PC-9 (cell line): Measurements from ENCODE around the gene INTS11. TPM values are rescaled to one million over a fixed set of nuclear protein-coding genes. Genes with fewer than 3 reads are reported as not detected.
A peak's percentile ranks its signal among the peaks of the same experiment; 100 is the strongest.

Experiments
- BruUV-seq: library from RNA; stranded (reverse); fragments of 400-500 nt; replicated peaks from 2 replicates; lab custom pipeline; 2021; lab: Mats Ljungman, UMichigan
- CTCF ChIA-PET: fragments of 300-600 bp; sonication (Branson Sonifier 250); formaldehyde crosslinking; loops from one replicate; lab custom pipeline; 2022; ENCODE audit warnings: antibody characterized with exemption; lab: Charles Lee
- POLR2A ChIA-PET: fragments of 300-600 bp; sonication (Branson Sonifier 250); formaldehyde crosslinking; loops from one replicate; lab custom pipeline; 2022; ENCODE audit warnings: antibody characterized with exemption; ENCODE audit not compliant: unreplicated experiment; lab: Charles Lee
- DNase-seq, 2 experiments: peaks; one replicate each; pipeline versions ENCODE4 v3.0.0 to v3.0.0-alpha.2; 2015 to 2022; ENCODE audit warnings: mixed read lengths in 1 of 2
- H2AFZ ChIP-seq: fragments of 200-600 bp; sonication (generic); 2 replicates; pipeline ENCODE4 v1.8.1; 2017; ENCODE audit warnings: antibody characterized with exemption
- H3F3A ChIP-seq: fragments of 200-600 bp; sonication (generic); 2 replicates; pipeline ENCODE4 v1.8.1; 2017; ENCODE audit warnings: antibody characterized with exemption, mild to moderate bottlenecking, low read depth; ENCODE audit not compliant: insufficient read depth
- H3K27ac ChIP-seq: fragments of 200-600 bp; sonication (generic); 2 replicates; pipeline ENCODE4 v1.6.1; 2016; ENCODE audit warnings: mixed run types
- H3K27me3 ChIP-seq: fragments of 200-600 bp; sonication (generic); 2 replicates; pipeline ENCODE4 v1.6.1; 2016; ENCODE audit warnings: low read depth, mixed run types; ENCODE audit not compliant: insufficient read depth
- H3K36me3 ChIP-seq: fragments of 200-600 bp; sonication (generic); 2 replicates; pipeline ENCODE4 v1.6.1; 2016; ENCODE audit warnings: low read depth, mixed run types
- H3K4me1 ChIP-seq: fragments of 200-600 bp; sonication (generic); replicated peaks from 2 replicates; pipeline ENCODE4 v1.6.1; 2016; ENCODE audit warnings: mixed run types; ENCODE audit not compliant: insufficient read depth
- H3K4me2 ChIP-seq: fragments of 200-600 bp; sonication (generic); 2 replicates; pipeline ENCODE4 v1.6.1; 2017; ENCODE audit warnings: mixed run types
- H3K4me3 ChIP-seq: fragments of 200-600 bp; sonication (generic); 2 replicates; pipeline ENCODE4 v1.6.1; 2016; ENCODE audit warnings: mixed run types
- H3K79me2 ChIP-seq: fragments of 200-600 bp; sonication (generic); 2 replicates; pipeline ENCODE4 v1.6.1; 2017; ENCODE audit warnings: low read depth, mixed run types
- H3K9me2 ChIP-seq: fragments of 200-600 bp; sonication (generic); 2 replicates; pipeline ENCODE4 v1.8.1; 2017; ENCODE audit warnings: mild to moderate bottlenecking; ENCODE audit not compliant: insufficient read depth
- H3K9me3 ChIP-seq: fragments of 200-600 bp; sonication (generic); 2 replicates; pipeline ENCODE4 v1.8.1; 2016; ENCODE audit warnings: low read depth; ENCODE audit not compliant: insufficient read depth
- H4K20me1 ChIP-seq: fragments of 200-600 bp; sonication (generic); 2 replicates; pipeline ENCODE4 v1.8.1; 2017; ENCODE audit not compliant: insufficient read depth
- EZH2 ChIP-seq: fragments of 200-600 bp; sonication (generic); IDR thresholded peaks from 2 replicates; pipeline ENCODE4 v1.8.0; 2017; ENCODE audit warnings: antibody characterized with exemption, low read depth
- intact Hi-C: fragments of 100-400 bp; cut with micrococcal nuclease; formaldehyde crosslinking; loops from one replicate; pipeline ENCODE4 v1.10.0; 2022; ENCODE audit not compliant: unreplicated experiment
- total RNA-seq: library from RNA; stranded (reverse); gene quantifications from 2 replicates; pipeline ENCODE4 v1.2.3, GENCODE V29; 2021
- TF ChIP-seq, protein P1 (sequence below): fragments of 200-600 bp; sonication (generic); conservative IDR thresholded peaks from 2 replicates; pipeline ENCODE4 v1.6.1; 2017; ENCODE audit warnings: mixed run types, antibody characterized with exemption, mild to moderate bottlenecking, moderate library complexity

Gene INTS11
- total RNA-seq, 1 experiment from 2014 or later: 130 TPM

DNA sequence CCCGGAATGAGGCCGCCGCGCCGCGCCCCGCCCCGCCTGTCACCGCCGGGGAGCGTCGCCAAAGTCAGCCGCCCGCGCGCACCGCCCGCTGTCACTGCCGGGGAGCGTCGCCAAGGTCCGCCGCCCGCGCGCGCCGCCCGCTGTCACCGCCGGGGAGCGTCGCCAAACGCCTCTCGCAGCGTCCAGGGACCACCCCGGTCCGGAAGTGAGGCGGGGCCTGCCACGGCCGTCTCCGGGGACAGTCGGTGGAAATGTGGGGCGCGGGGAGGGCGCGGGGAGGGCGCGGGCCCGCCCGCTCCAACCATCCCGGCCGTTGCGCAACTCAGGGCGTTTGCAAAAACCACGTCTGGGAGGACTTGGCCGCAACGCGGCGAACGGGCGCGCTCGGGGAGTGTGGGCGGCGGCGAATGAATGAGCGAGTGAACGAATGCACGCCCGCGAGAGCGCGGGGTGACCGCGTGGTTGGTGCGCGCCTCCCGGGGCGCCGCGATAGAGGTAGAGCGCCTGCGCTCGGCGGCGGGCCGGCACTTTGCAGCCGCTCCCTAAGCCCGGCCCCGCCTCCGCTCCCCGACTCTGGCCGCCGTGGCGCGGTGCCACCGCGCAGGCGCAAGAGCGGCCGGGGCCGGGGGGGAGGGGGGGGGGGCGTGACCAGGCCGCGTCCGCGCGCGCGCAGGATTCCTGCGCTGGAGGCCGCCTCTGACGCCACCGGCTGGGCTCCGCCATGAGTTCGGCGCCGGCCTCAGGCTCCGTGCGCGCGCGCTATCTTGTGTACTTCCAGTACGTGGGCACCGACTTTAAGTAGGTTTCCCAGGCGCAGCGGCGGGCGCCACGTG, 16.3 kb downstream of the INTS11 start, which contains the start of the genes ACAP3 and PUSL1:
TSS of gene ACAP3 (minus strand) at position 8 of the 833 bp plus-strand sequence. CDS start 115 bp downstream, outside the sequence.
TSS of gene PUSL1 (plus strand) at position 675 of the 833 bp plus-strand sequence. CDS start at position 722, 47 bp downstream.
- peaks cover 26% of the 10 kb centered on the region for H4K20me1 ChIP-seq
- CTCF ChIA-PET: no interaction called here
- H3F3A ChIP-seq: peaks cover 31% of the 10 kb centered on the region; the same call in 1 of the 2 replicates
- peaks cover 36% of the 10 kb centered on the region for H3K4me1 ChIP-seq
- peak; percentile 72 to 89 for DNase-seq
- H3K36me3 ChIP-seq: no peaks in the 10 kb centered on the region
- no TSS peak for BruUV-seq
- H2AFZ ChIP-seq: peak within 1 kb of the TSS; percentile 89
- POLR2A ChIA-PET: no interaction called here
- H3K9me2 ChIP-seq: no peaks in the 10 kb centered on the region
- peak within 1 kb of the TSS; percentile 98 for H3K4me2 ChIP-seq
- TF ChIP-seq, protein P1, sequence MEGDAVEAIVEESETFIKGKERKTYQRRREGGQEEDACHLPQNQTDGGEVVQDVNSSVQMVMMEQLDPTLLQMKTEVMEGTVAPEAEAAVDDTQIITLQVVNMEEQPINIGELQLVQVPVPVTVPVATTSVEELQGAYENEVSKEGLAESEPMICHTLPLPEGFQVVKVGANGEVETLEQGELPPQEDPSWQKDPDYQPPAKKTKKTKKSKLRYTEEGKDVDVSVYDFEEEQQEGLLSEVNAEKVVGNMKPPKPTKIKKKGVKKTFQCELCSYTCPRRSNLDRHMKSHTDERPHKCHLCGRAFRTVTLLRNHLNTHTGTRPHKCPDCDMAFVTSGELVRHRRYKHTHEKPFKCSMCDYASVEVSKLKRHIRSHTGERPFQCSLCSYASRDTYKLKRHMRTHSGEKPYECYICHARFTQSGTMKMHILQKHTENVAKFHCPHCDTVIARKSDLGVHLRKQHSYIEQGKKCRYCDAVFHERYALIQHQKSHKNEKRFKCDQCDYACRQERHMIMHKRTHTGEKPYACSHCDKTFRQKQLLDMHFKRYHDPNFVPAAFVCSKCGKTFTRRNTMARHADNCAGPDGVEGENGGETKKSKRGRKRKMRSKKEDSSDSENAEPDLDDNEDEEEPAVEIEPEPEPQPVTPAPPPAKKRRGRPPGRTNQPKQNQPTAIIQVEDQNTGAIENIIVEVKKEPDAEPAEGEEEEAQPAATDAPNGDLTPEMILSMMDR: no peak
- TF ChIP-seq EZH2: no peak
- no peaks in the 10 kb centered on the region for H3K9me3 ChIP-seq
- intact Hi-C loops: loop anchor here (1.0 to 10.0 kb wide), 3 partner anchors 197 to 303 kb away; partner anchors contain the start of gene HES4
- no peaks in the 10 kb centered on the region for H3K27me3 ChIP-seq
- H3K4me3 ChIP-seq: peak within 1 kb of the TSS; percentile 84
- peak within 1 kb of the TSS; percentile 41 for H3K27ac ChIP-seq
- H3K79me2 ChIP-seq: peaks cover 21% of the 10 kb centered on the region; the same call in 1 of the 2 replicates

DNA sequence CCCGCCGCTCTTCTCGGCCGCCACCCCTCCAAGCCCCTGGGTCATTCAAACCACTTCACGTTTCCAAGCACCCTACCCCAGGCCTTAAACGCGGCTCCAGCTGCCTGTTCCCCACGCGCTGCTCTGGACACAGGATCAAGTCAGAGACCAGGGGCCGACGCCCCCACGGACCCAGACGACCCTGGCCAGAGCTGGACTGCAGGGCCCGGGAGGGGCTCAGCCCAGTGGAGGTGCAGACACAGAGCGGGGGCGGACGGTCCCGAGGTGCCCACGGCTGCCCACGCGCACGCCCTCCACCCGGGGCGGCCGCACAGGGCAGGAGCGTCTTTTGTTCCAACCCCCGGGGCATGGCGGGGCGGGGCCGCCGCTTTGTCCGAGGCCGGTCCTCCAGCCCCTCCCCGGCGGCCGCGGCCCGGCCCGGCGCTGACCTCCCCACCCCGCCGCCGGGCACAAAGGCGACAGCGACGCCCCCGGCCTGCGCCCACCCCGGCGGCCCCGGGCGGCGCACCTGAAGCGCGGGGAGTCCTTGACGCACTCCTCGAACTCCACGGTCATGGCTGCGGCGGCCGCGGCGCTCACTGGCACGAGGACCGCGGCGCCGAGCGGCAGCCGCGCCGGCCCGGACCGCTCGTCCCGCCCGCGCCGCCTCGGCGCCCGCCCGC, 17.1 kb downstream of the INTS11 start:
- H3K9me2 ChIP-seq: no peaks in the 10 kb centered on the region
- TF ChIP-seq EZH2: no peak
- TF ChIP-seq, protein P1: no peak
- H3K27ac ChIP-seq: no peak overlapping the region
- intact Hi-C loops: loop anchor here (10.0 kb wide), 2 partner anchors 197 to 303 kb away; partner anchors contain the start of gene HES4
- no peaks in the 10 kb centered on the region for H3K36me3 ChIP-seq
- CTCF ChIA-PET: interaction anchor here (0.6 kb wide), 1 partner anchor 114 kb away, joined by 4 read pairs; the partner anchor contains the start of gene ANKRD65
- peak in 1 of 2 experiments; percentile 68 for DNase-seq
- peaks cover 31% of the 10 kb centered on the region; the same call in 1 of the 2 replicates for H3F3A ChIP-seq
- peaks cover 36% of the 10 kb centered on the region for H3K4me1 ChIP-seq
- peak overlapping the region; percentile 76 for H3K4me3 ChIP-seq
- H2AFZ ChIP-seq: 0 out of 2 replicates have a peak overlapping the region, but pooled peaks have one; percentile 60
- H4K20me1 ChIP-seq: peaks cover 25% of the 10 kb centered on the region
- H3K79me2 ChIP-seq: peaks cover 21% of the 10 kb centered on the region; the same call in 1 of the 2 replicates
- H3K27me3 ChIP-seq: no peaks in the 10 kb centered on the region
- no peaks in the 10 kb centered on the region for H3K9me3 ChIP-seq
- POLR2A ChIA-PET: no interaction called here
- BruUV-seq: no TSS peak
- H3K4me2 ChIP-seq: peak overlapping the region; percentile 98
